Fibroblast of lung (primary cell): ENCODE results near the gene WDCP.

ENCODE experiments used
- EZH2 ChIP-seq: IDR thresholded peaks from 2 replicates; pipeline ENCODE4 v1.5.1; 2012; ENCODE audit warnings: low read length, control low read depth, mild to moderate bottlenecking; ENCODE audit errors: missing control alignments
- TF ChIP-seq, protein P1 (sequence below), 2 donors: IDR thresholded peaks in 1 of 2; conservative IDR thresholded peaks in 1 of 2; 1 replicate in 1 of 2; 2 replicates in 1 of 2; pipeline ENCODE4 v1.5.1; 2011 to 2012; ENCODE audit warnings: low read length in 2 of 2, control low read depth in 1 of 2, inconsistent platforms in 1 of 2, low read depth in 1 of 2, mild to moderate bottlenecking in 1 of 2

- TF ChIP-seq, protein P1, sequence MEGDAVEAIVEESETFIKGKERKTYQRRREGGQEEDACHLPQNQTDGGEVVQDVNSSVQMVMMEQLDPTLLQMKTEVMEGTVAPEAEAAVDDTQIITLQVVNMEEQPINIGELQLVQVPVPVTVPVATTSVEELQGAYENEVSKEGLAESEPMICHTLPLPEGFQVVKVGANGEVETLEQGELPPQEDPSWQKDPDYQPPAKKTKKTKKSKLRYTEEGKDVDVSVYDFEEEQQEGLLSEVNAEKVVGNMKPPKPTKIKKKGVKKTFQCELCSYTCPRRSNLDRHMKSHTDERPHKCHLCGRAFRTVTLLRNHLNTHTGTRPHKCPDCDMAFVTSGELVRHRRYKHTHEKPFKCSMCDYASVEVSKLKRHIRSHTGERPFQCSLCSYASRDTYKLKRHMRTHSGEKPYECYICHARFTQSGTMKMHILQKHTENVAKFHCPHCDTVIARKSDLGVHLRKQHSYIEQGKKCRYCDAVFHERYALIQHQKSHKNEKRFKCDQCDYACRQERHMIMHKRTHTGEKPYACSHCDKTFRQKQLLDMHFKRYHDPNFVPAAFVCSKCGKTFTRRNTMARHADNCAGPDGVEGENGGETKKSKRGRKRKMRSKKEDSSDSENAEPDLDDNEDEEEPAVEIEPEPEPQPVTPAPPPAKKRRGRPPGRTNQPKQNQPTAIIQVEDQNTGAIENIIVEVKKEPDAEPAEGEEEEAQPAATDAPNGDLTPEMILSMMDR (conservative IDR thresholded peaks at IDR 0.05 in 1 of 2, IDR thresholded peaks at IDR 0.05 in 1 of 2; ENCODE audit: low read depth in 1 of 2, low read length in 2 of 2): no peak
- no peak for TF ChIP-seq EZH2
Observed at GRCh38 chr2:24072259-24072658, 25.1 kb upstream of the WDCP start.
